Heart left ventricle (tissue), 13 donors: ENCODE measurements around the gene DUSP7.

Source experiments
- POLR2A ChIP-seq, 2 donors: fragments of 450-650 bp; IDR thresholded peaks; one replicate each; pipeline ENCODE4 v1.6.1; 2017; ENCODE audit warnings: antibody characterized with exemption in 2 of 2, mild to moderate bottlenecking in 2 of 2, moderate library complexity in 2 of 2
- TF ChIP-seq, protein P1 (sequence below), 12 donors: fragments of 200-600 bp; sonication (generic) in 4 of 12; IDR thresholded peaks; one replicate each; pipeline versions ENCODE4 v1.5.0 to v1.8.0; 2018 to 2022; ENCODE audit warnings: antibody characterized with exemption in 12 of 12, mild to moderate bottlenecking in 5 of 12
- donor health status: ischemic (EF 13 %, LVEDD 7.1; RV severe dilation, severe dysfunction).
- donor health status: DM: no; HTN: yes; CAD: no.
- donor health status: DM: no; HTN: no; CAD: no.
- donor health status: ischemic (EF 25% LVEDD 6.9; RV normal size, moderate dysfunction).
- donor health status: ischemic (EF 25% LVEDD 5.7; RV mildly dilated, moderate dysfunction).
- donor health status: ischemic (EF 35%, LVEDD 5.7; RV mildly dilated, moderate dysfunction).
- donor health status: nonischemic (EF 11% LVEDD 7.7; RV severe dilation, severe dysfunction).
- donor health status: DM: yes; HTN: yes; CAD: no.
- donor health status: PGD.
- donor health status: ischemic (EF 29% LVEDD 5.4; RV normal size, mild dysfunction).
- donor health status: nonischemic (EF 23%, LVEDD 6.1; RV moderate dilation, normal function).

DNA sequence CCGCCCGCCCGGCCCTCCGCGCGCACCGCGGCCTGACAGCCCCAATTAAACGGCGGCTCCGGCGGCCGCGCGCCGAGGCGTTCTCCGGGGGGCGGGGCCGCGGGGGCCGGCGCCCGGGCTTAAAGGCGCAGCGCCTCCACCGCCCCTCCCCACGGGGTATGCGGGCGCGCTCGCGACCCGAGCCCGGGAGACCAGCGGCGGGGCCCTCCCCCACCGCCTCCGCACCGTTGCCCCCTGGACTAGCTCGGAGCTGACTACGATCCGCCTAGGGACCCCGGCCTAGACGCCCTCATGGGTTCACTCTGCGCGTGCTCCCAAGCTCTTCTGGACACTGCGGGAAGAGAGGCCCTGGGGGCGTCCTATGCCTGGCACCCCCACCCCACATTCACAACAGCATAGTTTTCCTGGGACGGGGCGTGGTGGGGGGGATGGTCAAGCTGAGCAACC lies at the start of gene DUSP7:
- TF ChIP-seq POLR2A (IDR thresholded peaks at IDR 0.05) = no peak
- TF ChIP-seq, protein P1, sequence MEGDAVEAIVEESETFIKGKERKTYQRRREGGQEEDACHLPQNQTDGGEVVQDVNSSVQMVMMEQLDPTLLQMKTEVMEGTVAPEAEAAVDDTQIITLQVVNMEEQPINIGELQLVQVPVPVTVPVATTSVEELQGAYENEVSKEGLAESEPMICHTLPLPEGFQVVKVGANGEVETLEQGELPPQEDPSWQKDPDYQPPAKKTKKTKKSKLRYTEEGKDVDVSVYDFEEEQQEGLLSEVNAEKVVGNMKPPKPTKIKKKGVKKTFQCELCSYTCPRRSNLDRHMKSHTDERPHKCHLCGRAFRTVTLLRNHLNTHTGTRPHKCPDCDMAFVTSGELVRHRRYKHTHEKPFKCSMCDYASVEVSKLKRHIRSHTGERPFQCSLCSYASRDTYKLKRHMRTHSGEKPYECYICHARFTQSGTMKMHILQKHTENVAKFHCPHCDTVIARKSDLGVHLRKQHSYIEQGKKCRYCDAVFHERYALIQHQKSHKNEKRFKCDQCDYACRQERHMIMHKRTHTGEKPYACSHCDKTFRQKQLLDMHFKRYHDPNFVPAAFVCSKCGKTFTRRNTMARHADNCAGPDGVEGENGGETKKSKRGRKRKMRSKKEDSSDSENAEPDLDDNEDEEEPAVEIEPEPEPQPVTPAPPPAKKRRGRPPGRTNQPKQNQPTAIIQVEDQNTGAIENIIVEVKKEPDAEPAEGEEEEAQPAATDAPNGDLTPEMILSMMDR (IDR thresholded peaks at IDR 0.05) = no peak
